HG03060 (cell line): ENCODE measurements around the gene PTPN12.
"Not testable (repeated sequence)": the region's sequence is repeated elsewhere in the genome, so short reads cannot be mapped to it uniquely, and the experiment has no call there.

Experiments used
- ATAC-seq: cut with Tn5 transposase; IDR thresholded peaks from one replicate; pipeline ENCODE4 v1.9.1; 2021; ENCODE audit warnings: low read depth, moderate number of reproducible peaks; ENCODE audit not compliant: unreplicated experiment

PTPN12 gene

DNA sequence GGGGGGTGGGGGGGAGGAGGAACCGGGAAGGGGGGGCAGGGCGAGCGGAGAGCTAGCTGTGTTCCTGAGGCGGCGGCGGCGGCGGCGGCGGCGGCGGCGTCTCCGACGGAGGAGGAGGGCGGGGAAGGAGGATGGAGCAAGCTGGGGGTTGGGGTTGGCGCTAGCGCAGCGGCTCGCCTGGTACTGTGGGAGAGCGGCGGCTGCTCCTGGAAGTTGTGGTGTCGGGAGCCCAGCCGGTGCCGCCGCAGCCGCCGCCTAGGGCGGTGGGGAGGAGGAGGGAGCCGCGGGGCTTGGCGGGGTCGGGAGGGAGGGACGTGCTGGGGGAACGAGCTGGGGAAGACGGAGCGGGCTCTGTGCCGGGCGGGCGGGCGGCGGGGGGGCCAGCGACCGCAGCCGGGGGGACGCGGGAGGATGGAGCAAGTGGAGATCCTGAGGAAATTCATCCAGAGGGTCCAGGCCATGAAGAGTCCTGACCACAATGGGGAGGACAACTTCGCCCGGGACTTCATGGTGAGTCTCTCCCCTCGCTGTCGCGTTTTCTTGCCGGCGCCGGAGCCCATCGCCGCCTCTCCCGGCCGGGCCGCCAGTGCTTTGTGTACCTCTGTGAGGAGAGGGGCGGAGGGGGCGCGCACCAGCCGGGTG, at the start of gene PTPN12:
PTPN12 (plus strand) TSS at position 160 of the 642 bp plus-strand sequence; CDS start at position 412, 252 bp downstream.
- ATAC-seq: no peak

DNA sequence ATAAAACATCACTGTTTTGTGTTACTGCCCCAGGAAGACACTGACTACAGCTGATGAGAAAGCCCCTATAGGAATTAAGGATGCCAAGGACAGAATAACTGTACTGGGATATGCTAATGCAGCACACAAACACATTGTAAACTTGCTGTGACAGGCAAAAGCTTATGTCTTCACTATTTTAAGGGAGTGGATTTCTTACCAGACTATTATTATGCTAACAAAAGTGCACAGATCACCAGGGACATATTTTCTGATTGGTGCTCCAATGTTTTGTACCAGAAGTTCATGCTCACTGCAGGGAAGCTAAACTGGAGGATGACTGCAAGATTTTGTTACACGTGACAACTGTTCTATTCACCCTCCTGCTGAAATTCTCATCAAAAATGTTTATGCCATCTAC, 48.1 kb upstream of the PTPN12 start:
- no peak for ATAC-seq

DNA sequence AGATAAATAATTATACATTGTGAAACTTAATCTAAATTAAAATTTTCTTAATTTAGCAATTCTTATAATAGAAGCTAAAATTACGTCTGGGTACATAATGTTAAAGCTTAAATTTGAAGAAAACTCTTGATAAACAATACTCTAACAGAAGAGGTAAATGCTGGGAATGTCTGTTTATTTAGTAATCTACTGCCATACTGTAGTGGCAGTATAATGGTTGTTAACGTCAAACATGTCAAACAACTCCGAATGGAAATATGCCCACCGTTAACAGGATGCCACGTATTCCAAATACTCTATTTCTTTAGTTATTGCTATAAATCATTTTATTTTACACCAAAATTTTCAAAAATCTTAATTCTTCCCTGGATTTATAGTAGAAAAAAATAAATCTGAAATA, 40.0 kb upstream of the PTPN12 start:
- no peak for ATAC-seq

DNA sequence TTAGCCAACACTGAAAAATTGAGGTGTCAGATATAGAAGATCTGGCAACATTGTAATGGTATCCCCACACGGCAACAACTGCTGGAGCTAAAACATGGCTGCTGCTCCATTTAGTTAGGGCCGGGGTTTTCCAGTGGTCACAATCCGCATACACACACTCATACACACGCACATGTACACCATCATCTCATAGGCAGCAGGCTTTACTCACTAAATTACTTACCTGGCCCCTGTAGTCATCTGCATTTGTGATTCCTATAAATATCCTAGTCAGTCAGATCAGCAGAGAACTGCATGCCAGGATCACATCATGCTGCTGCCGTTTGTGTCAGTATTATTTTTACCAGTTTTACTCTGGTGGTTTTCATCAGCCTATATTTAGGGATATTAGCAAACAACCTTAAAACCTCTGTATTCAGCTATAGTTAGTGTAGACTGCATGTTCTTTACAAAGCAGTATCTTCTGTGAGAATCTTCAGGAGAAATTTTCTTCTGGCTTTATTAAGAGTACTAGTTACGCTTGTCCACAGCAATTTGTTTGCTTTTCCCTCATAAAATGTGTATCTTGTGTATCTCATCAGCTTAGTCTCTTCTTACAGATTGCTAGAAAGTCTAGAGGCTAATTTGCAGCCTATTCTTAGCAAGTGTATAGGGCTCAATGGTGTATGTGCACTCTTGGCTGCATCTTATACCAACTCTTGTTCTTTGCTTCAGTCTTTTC, 38.3 kb upstream of the PTPN12 start:
- no peak for ATAC-seq

DNA sequence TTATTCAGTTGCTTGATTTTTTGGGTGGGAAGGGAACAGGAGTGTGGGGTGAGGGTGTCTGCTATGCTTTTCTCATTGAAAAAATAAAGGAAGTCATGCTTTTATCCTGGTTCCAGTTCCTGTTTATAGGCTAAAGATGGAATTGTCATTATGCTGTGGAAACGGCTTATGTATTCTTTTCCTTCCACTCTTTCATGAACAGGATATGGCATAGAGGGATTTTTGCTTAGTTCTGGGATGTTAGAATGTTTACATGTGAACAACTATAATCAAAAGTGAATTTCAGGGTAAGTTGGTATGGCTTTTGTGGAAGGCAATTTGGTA, 35.9 kb upstream of the PTPN12 start:
- no peak for ATAC-seq

DNA sequence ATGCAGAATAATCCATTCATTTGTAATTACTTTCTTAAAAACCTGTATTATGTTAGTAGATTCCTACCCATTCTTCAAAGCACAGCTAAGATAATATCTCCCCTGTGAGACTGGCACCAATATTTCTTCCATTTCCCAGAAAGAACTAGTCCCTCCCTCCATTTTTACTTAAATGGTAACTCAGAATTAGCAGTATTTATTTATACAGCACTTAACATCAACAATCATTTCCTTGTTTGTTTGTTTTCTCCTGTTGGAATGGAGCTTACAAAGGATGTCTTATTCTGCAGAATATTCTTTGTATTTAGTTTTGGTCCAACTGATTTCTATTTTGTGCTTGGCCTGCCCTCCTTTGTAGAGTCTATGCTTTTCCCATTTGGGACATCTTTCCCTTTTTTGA, 32.1 kb upstream of the PTPN12 start:
- no peak for ATAC-seq

DNA sequence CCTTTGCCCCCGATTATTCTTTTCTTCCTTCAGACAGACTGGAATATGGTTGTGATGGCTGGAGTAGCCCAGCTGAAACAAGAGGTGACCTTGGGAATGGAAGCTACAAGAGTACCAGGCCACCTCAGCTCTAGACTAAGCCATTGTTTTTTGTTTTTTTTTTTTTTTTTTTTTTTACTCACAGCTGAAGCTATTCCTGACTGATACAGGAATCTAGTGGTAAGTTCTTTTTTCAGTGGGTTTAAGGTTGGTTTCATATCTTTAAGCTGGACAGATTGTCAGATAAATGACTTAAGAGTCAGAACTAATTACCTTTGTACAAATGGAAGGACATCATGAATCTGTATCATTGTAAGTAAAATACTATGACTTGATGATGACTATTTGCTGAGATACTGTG, 30.2 kb upstream of the PTPN12 start:
- no peak for ATAC-seq

DNA sequence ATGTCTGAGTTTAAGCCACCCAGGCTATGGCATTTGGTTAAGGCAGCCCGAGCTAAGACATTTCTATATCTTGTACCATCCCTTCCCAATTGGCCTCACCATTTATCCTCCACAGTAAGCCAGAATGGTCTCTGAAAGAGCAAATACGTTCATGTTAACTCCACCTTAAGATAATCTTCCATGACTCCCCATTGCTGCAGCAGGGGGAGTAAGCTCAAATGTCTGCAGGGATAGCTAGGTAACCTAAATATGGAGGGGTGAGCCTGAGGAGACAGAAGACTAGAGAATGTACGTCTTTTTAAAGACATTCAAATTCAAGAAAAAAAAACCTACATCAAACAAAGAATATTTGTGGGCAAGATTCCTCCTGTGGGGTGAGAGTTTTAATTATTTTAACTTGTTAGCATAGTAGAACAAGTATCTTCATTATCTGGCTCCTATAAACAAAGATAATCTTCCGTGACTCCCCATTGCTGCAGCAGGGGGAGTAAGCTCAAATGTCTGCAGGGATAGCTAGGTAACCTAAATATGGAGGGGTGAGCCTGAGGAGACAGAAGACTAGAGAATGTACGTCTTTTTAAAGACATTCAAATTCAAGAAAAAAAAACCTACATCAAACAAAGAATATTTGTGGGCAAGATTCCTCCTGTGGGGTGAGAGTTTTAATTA, 24.0 kb upstream of the PTPN12 start:
- not testable (repeated sequence) for ATAC-seq

DNA sequence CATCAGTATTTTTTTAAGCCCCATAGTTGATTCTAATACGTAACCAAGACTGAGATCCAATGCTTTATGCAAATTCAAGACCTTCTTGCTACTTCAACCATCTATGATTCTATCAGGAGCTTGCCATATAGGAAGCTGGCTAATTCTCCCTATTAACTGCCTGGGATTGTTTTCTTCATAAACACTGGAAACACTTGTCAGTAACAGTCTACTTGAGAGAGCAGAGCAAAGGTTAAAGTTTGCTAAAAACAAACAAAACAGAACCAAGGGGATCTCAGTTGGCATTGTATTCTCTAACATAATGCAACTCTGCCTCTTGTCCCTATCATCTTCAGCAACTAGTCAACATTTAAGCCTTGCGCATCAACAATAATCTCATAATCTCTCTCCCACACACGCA, 21.0 kb upstream of the PTPN12 start:
- ATAC-seq: no peak

DNA sequence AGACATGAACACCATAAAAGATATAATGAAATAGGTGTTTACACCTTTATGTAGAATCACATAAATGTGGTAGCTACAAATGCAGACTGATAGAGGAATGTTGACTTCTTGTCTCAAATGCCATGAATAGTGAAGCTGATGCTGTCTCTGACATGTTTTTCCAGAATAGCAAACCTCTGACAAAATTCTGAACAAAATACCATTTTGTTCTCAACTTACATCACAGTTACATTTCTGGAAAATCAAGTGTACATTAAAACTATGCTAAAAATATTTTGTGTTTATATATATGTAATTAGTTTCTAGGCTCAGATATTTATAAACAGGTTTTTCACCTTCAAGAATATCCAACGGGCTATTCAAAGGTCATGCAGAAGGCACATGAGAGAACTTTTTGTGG, 16.8 kb upstream of the PTPN12 start:
- ATAC-seq: no peak

DNA sequence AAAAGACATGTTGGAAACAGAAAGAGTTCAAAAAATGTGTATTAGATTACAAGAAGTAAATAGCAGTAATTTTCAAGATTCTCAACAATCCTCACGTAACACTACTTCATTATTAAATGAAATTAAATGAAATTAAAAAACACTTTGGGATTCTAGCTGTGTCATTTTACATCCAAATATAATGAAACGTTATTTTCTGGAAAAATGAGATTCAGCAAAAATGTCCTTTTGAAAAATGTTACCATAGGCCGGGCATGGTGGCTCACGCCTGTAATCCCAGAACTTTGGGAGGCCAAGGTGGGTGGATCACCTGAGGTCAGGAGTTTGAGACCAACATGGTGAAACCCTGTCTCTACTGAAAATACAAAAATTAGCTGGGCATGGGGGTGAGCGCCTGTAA, 15.6 kb upstream of the PTPN12 start:
- not testable (repeated sequence) for ATAC-seq

DNA sequence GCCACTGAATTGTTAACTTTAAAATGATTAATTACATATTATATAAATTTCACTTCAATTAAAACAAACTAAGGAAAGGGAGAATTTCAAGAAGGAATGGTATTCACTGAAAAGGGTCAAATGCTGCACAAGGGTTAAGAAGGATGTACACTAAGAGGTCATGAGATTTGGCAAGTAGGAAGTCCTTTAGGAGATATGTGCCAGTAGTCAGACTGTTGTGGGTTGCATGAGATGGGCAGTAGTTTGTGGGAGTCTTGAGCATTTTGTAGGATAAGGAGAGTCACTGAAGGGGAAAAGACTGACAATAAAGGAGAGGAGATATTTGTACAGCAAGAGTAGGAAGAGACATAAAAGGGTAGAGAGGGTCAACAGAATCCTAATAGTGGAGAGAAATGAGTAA, 12.4 kb upstream of the PTPN12 start:
- ATAC-seq: no peak

DNA sequence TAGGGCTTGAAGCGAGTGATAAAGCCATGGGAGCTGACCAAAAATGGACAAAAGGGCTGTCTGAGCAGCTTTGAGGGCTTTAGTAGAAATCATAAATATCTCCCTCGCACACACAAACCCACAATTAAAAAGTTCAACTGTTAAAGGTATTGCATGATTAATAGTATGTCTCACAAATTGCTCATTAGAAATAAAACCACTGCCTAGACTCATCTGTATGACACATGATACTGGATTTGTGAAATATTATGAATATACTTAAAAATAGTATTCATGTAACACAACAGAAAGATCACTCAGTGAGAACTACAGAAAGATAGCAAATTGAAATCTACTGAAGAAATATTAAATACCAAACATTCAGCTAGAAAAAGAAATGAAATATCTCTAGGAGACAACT, 11.9 kb upstream of the PTPN12 start:
- ATAC-seq: no peak

DNA sequence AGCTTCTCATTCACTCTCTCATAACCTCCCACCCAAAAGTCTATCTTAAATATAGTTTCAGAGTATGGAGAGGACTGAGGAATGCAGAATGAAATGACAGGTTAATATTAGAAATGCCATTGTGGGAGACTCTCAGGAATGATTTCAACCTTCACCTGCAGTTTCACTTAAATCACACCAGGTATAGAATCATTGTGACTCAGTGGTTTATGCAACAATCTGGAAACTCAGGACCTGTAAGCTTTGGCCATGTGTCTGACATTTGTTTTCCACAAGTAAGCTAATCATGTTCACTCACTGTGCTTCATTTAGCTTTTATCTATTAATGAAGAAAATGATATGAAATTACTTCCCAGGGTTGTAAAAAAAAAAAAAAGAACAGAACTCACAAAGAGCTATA, 8.7 kb upstream of the PTPN12 start:
- ATAC-seq: no peak

DNA sequence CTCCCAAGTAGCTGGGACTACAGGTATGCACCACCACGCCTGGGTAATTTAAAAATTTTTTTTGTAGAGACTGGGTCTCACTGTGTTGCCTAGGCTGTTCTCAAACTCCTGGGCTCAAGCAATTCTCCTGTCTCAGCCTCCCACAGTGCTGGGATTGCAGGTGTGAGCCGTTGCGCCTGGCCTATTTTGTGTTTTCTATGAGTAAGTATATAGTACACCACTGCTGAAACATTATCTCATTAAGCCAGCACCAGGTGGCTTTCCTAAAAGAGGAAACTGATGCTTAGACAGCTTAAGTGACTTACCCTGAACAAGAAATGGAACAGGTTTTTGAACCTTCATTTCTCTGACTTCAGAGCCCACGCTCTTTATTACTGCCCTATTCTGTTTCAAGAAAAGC, 7.8 kb upstream of the PTPN12 start:
- no peak for ATAC-seq

DNA sequence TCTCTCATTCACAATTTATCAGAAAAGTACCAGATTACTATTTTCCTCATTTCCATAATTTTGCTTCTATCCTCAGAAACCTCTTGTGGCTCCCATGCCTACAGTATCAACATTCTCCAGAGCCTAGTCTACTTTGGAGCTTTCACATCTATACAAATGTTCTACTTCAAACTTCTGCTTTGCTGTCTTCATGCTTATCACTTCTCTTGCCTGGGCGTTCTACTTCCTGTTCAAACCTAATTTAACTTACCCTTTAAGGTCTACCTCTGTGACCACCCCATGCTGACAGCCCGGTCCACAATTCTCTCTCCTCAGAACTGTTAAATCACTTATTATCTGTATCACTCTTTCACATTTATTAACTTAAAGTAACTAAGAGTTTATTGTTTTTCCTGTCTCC, 6.1 kb upstream of the PTPN12 start:
- no peak for ATAC-seq

DNA sequence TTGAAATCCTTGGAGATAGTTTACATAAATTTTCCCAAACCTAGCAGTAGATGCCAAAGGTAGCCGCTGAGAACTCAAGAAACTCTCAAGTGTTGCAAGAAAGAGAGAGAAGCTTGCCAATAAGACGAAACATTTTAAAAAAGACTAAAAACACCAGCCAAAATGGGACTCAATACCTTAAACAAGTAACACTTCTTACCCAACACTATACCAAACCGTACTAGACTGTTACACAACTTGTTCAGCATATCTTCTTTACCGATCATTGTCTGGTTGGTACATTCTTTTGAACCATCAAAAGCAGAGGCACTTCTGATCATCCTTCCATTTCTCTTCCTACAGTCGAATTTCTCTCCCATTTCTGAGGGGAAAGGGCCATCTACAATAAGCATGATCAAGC, 4.8 kb upstream of the PTPN12 start:
- ATAC-seq: no peak

DNA sequence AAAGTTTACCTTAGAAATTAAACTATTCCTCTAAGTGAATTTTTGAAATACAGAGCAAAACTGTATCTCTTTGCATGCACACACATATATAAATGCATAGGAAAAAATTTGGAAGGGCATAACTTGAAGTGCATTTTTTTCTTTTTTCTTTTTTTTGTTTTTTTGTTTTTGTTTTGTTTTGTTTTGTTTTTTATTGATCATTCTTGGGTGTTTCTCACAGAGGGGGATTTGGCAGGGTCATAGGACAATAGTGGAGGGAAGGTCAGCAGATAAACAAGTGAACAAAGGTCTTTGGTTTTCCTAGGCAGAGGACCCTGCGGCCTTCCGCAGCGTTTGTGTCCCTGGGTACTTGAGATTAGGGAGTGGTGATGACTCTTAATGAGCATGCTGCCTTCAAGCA, 4.4 kb upstream of the PTPN12 start:
- not testable (repeated sequence) for ATAC-seq

DNA sequence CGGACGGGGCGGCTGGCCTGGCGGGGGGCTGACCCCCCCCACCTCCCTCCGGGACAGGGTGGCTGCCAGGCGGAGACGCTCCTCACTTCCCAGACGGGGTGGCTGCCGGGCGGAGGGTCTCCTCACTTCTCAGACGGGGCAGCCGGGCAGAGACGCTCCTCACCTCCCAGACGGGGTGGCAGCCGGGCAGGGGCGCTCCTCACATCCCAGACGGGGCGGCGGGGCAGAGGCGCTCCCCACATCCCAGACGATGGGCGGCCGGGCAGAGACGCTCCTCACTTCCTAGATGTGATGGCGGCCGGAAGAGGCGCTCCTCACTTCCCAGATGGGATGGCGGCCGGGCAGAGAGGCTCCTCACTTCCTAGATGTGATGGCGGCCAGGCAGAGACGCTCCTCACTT, 3.0 kb upstream of the PTPN12 start:
- ATAC-seq: not testable (repeated sequence)

DNA sequence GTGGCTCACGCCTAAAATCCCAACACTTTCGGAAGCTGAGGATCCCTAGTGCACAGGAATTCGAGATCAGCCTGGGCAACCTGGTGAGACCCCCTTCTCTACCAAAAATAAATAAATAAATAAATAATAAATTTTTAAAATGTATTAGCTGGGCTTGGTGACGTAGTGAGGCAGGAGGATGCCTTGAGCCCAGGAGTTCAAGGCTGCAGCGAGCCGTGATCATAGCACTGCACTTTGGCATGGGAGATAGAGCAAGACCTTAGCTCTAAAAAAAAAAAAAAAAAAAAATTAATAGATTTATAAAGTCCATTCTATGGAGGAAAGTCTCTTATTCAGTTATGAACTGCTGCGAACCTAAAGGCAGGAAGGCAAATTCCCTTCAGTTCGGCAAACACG, 1.1 kb upstream of the PTPN12 start:
- no peak for ATAC-seq

DNA sequence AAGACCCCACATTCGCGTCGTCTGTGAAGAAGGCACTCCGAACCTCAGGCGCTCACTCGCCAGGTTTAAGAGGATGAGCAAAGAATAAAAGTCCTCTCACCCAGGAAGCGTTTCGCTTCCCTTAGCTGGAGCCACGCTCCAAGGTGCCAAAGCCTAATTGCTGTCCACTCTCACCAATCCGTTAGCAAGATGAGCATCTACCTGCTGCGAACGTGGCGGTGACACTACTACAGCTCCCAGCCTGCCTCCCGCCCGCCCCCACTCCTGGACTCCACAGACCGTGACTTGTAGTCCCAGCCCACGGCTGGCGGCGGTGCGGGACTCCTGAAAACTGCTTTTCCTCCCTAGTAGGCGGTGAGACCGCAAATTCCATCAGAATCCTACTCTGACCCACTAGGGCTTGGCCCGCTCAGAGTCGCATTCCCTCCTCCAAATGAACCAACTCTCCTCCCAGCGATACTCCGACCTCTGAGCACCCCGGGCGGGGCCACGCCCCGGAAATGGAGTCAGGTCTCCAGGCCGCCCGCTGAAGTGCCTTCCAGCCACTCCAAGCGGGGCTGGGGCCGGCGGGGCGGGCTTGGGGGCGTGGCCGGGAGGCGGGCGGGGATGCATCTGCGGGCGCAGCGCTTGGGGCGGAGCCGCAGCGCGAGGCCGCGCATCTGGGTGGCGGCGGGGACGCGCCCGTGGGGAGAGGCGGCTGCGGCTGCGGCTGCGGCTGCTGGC, 521 bp upstream of the PTPN12 start:
- ATAC-seq: peak; percentile 89
